GM18867 (cell line): ENCODE results near the gene TBPL1.
"Not testable (repeated sequence)": the region's sequence is repeated elsewhere in the genome, so short reads cannot be mapped to it uniquely, and the experiment has no call there.

Source experiments
- ATAC-seq: cut with Tn5 transposase; IDR thresholded peaks from one replicate; pipeline ENCODE4 v1.9.1; 2021; ENCODE audit warnings: mild to moderate bottlenecking, moderate library complexity; ENCODE audit not compliant: unreplicated experiment

The TBPL1 gene

GRCh38 chr6:133951881-133952814 is 876 bp upstream of the TBPL1 start:
- peak; percentile 53 for ATAC-seq

DNA sequence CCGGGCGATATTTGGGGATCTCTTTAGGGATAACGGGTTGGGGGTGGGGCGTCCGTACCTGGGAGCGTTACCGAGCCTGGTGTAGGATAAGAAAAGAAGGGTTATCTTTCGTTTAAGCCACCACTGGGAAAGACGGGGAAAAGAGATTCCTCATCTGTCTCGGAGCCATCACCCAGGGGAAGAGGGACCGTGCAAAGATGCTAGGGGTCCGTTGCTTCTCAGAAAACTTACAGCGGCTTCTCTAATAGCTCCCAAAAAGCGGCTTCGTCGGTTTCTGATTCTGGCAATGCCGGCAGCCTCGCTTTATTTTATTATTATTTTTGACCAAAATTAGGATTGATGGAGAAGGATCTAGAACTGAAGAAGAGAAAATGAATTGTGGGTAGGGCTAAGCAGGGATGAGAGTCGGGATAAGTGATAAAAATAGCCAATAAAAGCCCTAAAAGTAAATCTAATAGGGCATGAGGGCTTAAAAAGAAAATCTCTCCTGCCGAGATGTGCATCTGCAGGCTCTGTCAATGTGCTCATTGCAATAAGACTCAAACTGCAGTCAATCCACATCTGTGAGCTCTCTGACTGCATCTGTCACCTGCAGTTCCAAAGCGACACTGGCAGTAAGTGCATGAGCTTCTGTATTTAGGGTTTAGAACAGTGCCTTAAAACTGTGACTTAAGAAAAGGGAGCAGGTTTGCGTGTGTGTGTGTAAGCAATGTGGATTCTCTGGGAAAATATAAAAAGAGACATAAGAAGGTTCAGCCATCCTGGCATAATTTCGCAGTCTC is 801 bp downstream of the TBPL1 start:
- ATAC-seq, result no peak

DNA sequence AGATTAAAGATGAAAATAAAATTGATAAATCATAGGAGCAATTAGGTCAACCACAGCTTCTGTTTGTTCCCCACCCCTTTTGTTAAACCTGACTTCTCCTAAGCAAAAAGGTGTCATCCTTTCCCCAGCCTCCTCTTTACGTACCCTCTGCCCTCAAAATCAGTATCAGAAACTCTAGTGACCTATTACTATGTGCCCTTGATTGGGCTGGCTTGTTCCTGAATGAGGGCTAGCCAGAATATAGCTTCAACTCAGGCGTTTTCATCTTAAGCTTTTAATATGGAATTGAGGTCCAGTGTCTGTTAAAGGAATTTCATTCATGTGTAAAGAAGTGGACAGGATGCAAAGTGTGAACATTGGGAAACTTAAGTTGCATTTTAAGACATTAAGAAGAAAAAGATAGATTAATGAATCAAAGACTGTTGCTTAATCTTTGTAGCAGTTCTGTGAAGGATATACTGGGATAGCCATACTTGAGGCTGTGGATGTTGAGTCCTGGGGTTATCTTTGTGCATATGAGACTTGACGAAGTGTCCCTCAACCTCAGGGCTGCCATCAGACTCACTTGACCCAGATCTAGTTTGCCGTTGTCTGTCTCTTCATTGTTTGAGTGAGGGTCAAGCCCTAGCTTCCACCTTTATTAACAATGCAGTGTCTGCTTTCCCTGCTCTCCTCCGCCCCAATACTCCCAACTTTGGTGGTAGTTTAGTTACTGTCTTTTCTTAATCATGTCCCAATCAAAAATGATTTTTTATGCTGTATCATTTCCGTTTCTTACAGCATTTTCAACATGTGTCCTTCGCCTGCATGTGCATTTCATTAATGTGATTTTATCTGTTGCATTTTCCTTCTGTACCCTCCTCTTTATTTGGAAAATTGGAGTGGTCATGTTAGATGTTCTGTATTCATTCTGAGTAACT is 1.9 kb downstream of the TBPL1 start:
- no peak for ATAC-seq

GRCh38 chr6:133955582-133956415 is 2.8 kb downstream of the TBPL1 start:
- no peak for ATAC-seq

- no peak for ATAC-seq
These were observed 3.5 kb downstream of the TBPL1 start for GRCh38 chr6:133956416-133957049.

GRCh38 chr6:133957227-133957626 is 4.2 kb downstream of the TBPL1 start:
- no peak for ATAC-seq

- no peak for ATAC-seq
These were observed 4.8 kb downstream of the TBPL1 start for GRCh38 chr6:133957780-133958242.

- no peak for ATAC-seq
These were observed 5.8 kb downstream of the TBPL1 start for GRCh38 chr6:133958791-133959190.

GRCh38 chr6:133959667-133960368 is 6.8 kb downstream of the TBPL1 start:
- ATAC-seq, result no peak

- ATAC-seq, result no peak
These were observed 8.8 kb downstream of the TBPL1 start for GRCh38 chr6:133961831-133962230.

DNA sequence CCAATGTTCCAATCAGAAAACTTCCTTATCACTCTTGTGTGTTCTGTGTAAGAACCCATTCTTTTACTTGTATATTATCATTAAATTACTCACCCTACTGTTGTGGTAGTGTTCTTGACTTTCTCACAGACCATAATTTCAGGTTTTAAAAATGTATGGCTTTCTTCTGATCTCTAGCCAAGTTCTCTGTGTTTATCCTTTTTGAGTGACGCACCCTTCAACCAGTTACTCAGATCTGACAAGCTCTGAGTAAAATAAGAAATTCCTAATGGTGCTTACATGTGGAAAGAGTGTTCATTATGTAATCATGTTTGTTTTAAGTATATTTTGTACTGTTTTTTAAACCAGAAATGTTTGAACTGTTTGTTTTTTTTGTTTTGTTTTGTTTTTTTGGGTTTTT is 11.0 kb downstream of the TBPL1 start:
- no peak for ATAC-seq

- ATAC-seq, result no peak
These were observed 11.7 kb downstream of the TBPL1 start for GRCh38 chr6:133964702-133965101.

DNA sequence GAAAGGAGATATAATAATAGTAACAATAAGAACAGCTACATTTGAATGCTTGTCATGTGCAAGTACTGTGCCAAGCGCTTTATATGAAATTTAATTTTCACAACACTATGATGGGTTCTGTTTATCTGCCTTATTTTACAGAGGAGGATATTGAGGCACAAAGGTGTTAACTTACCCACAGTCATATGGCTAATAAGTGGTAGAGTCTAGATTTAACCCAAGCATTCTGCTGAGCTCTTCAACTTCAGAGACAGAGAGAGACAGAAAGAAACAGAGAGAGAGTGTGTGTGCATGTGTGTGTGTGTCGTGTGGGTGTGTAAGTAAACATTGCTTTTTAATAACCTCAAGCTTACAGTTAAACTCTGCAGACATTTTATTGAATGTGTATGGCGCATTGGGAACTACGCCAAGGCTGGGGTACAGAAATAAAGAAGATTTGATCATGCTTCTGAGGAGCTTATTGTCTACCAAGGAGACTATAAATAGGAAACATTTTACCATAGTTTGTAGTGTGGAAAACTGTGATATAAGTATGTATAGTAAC is 12.9 kb downstream of the TBPL1 start:
- no peak for ATAC-seq

DNA sequence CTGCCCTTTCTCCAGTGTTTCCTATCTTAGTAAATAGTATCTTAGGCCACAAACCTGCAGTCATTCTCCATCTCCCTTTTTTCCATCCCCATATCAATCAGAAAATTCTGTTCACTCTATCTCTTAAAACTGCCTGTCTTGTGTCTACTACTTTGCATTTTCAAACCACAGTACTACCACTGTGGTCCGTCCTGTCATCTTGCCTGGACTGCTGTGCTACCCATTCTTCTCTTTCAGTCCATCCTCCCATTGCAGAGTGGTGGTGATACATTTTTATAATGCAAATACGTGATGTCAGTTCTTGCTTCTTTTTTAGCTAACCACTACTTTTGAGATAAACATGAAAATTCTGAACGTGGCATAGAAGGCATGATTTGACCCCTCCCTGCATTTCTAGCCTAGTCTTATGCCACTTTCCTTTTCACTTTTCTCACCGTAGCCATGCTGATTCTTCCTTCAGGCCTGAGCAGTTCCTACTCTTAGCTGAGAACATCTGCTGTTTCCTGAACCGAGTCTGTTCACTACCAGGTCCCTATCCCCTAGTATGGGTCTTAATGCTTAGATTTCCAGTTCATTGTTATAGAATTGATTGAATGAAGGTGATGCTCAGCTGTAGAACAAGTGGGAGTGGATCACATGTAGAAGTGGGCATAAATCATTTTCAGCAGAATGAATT is 13.8 kb downstream of the TBPL1 start:
- ATAC-seq, result peak; percentile 89

DNA sequence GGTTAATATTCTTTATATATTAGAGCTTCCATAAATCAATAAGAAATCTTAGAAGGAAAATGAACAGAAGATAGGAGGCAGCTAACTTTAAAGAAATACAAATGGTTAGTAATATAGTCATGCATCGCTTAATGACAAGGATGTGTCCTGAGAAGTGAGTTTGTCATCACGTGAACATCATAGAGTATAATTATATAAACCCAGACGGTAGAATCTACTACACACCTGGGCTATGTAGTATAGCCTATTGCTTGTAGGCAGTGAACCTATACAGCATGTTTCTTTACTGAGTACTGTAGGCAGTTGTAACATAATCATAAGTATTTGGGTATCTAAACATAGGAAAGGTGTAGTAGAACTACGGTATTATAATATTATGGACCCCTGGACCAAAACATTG is 14.3 kb downstream of the TBPL1 start:
- no peak for ATAC-seq

GRCh38 chr6:133967835-133968234 is 14.8 kb downstream of the TBPL1 start:
- not testable (repeated sequence) for ATAC-seq

DNA sequence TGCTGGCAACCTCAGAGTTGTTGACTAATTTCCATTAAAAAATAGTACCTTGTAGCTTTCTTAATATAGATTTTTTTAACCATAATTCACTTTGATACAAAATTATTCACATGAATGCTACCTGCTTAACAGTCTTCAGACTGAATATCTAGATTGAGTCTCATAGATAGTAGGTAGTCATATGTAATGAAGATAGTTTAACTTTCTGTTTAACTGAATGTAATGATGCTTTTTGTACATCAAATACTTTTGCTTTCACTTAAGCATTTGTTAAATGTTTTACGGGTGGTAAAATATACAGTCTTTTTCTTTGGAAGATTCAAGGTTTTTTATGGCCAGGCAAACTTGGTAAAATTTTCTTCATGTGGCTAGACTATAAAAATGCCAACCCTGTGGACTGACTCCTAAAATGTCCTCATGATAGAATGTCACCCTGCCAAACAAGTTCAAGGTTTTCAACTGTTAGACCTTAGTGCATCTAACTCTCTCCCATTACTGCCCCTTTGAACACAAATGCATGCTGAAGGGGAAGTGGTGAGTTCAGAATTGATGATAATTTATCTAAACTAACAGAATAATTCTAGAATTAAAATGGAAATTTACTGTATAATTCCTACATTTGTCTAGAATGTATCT is 16.4 kb downstream of the TBPL1 start:
- no peak for ATAC-seq

DNA sequence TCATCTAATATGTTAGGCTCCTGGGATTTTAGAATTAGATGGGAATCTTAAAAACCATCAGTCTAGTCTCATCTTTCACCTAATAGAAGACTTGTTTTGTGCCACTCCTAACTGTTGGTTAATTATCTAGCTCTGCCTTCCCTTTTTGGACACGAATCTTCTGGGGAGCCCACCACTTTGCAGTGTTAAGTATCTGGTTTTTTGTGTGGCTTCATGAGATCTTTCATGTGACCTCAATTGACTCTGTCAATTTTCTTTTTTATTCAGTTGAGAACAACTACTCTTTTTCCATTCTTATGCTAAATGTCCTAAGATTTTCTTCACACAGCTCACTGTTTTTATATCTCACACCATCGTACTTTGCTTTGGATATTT is 16.9 kb downstream of the TBPL1 start:
- no peak for ATAC-seq
